PC-9 (cell line): ENCODE data around the gene NF1. TPM values are rescaled to one million over a fixed set of nuclear protein-coding genes. Genes with fewer than 3 reads are reported as not detected.

Experiments
- BruUV-seq: library from RNA; stranded (reverse); fragments of 400-500 nt; replicated peaks from 2 replicates; lab custom pipeline; 2021; lab: Mats Ljungman, UMichigan
- CTCF ChIA-PET: fragments of 300-600 bp; sonication (Branson Sonifier 250); formaldehyde crosslinking; loops from one replicate; lab custom pipeline; 2022; ENCODE audit warnings: antibody characterized with exemption; lab: Charles Lee
- POLR2A ChIA-PET: fragments of 300-600 bp; sonication (Branson Sonifier 250); formaldehyde crosslinking; loops from one replicate; lab custom pipeline; 2022; ENCODE audit warnings: antibody characterized with exemption; ENCODE audit not compliant: unreplicated experiment; lab: Charles Lee
- DNase-seq, 2 experiments: peaks; one replicate each; pipeline versions ENCODE4 v3.0.0 to v3.0.0-alpha.2; 2015 to 2022; ENCODE audit warnings: mixed read lengths in 1 of 2
- H2AFZ ChIP-seq: fragments of 200-600 bp; sonication (generic); 2 replicates; pipeline ENCODE4 v1.8.1; 2017; ENCODE audit warnings: antibody characterized with exemption
- H3F3A ChIP-seq: fragments of 200-600 bp; sonication (generic); 2 replicates; pipeline ENCODE4 v1.8.1; 2017; ENCODE audit warnings: antibody characterized with exemption, mild to moderate bottlenecking, low read depth; ENCODE audit not compliant: insufficient read depth
- H3K27ac ChIP-seq: fragments of 200-600 bp; sonication (generic); 2 replicates; pipeline ENCODE4 v1.6.1; 2016; ENCODE audit warnings: mixed run types
- H3K27me3 ChIP-seq: fragments of 200-600 bp; sonication (generic); 2 replicates; pipeline ENCODE4 v1.6.1; 2016; ENCODE audit warnings: low read depth, mixed run types; ENCODE audit not compliant: insufficient read depth
- H3K36me3 ChIP-seq: fragments of 200-600 bp; sonication (generic); 2 replicates; pipeline ENCODE4 v1.6.1; 2016; ENCODE audit warnings: low read depth, mixed run types
- H3K4me1 ChIP-seq: fragments of 200-600 bp; sonication (generic); replicated peaks from 2 replicates; pipeline ENCODE4 v1.6.1; 2016; ENCODE audit warnings: mixed run types; ENCODE audit not compliant: insufficient read depth
- H3K4me2 ChIP-seq: fragments of 200-600 bp; sonication (generic); 2 replicates; pipeline ENCODE4 v1.6.1; 2017; ENCODE audit warnings: mixed run types
- H3K4me3 ChIP-seq: fragments of 200-600 bp; sonication (generic); 2 replicates; pipeline ENCODE4 v1.6.1; 2016; ENCODE audit warnings: mixed run types
- H3K79me2 ChIP-seq: fragments of 200-600 bp; sonication (generic); 2 replicates; pipeline ENCODE4 v1.6.1; 2017; ENCODE audit warnings: low read depth, mixed run types
- H3K9me2 ChIP-seq: fragments of 200-600 bp; sonication (generic); 2 replicates; pipeline ENCODE4 v1.8.1; 2017; ENCODE audit warnings: mild to moderate bottlenecking; ENCODE audit not compliant: insufficient read depth
- H3K9me3 ChIP-seq: fragments of 200-600 bp; sonication (generic); 2 replicates; pipeline ENCODE4 v1.8.1; 2016; ENCODE audit warnings: low read depth; ENCODE audit not compliant: insufficient read depth
- H4K20me1 ChIP-seq: fragments of 200-600 bp; sonication (generic); 2 replicates; pipeline ENCODE4 v1.8.1; 2017; ENCODE audit not compliant: insufficient read depth
- CTCF ChIP-seq: fragments of 200-600 bp; sonication (generic); conservative IDR thresholded peaks from 2 replicates; pipeline ENCODE4 v1.6.1; 2017; ENCODE audit warnings: mixed run types, antibody characterized with exemption, mild to moderate bottlenecking, moderate library complexity
- EZH2 ChIP-seq: fragments of 200-600 bp; sonication (generic); IDR thresholded peaks from 2 replicates; pipeline ENCODE4 v1.8.0; 2017; ENCODE audit warnings: antibody characterized with exemption, low read depth
- intact Hi-C: fragments of 100-400 bp; cut with micrococcal nuclease; formaldehyde crosslinking; loops from one replicate; pipeline ENCODE4 v1.10.0; 2022; ENCODE audit not compliant: unreplicated experiment
- total RNA-seq: library from RNA; stranded (reverse); gene quantifications from 2 replicates; pipeline ENCODE4 v1.2.3, GENCODE V29; 2021

Gene NF1
- total RNA-seq, 1 experiment from 2014 or later = 61.0 TPM

GRCh38 chr17:31136319-31136718, 41.5 kb downstream of the NF1 start:
- peaks cover 26% of the 10 kb centered on the region for H4K20me1 ChIP-seq
- intact Hi-C loops = no loop called here
- ChIA-PET POLR2A (no interaction called here), CTCF (no interaction called here)
- TF ChIP-seq EZH2 = no peak
- TF ChIP-seq CTCF = no peak
- DNase-seq = no peak
- no peaks in the 10 kb centered on the region for H3K9me3 ChIP-seq
- H3K9me2 ChIP-seq = no peaks in the 10 kb centered on the region
- H3F3A ChIP-seq = peaks cover 6% of the 10 kb centered on the region; the same call in 1 of the 2 replicates
- H3K27me3 ChIP-seq = no peaks in the 10 kb centered on the region
- H2AFZ ChIP-seq = no peak overlapping the region
- H3K79me2 ChIP-seq = peaks cover 52% of the 10 kb centered on the region
- BruUV-seq = no TSS peak
- H3K4me1 ChIP-seq = no peaks in the 10 kb centered on the region
- no peaks in the 10 kb centered on the region for H3K36me3 ChIP-seq
- no peak overlapping the region for H3K4me3 ChIP-seq
- no peak overlapping the region for H3K27ac ChIP-seq
- H3K4me2 ChIP-seq = no peak overlapping the region

GRCh38 chr17:31140111-31140510, 45.3 kb downstream of the NF1 start:
- intact Hi-C loops = no loop called here
- POLR2A ChIA-PET = interaction anchor here (0.6 kb wide), 1 partner anchor 68 kb away, joined by 4 read pairs; no protein-coding TSS in a partner anchor
- Histone ChIP-seq H3K4me1 (no peaks in the 10 kb centered on the region), H3K9me2 (no peaks in the 10 kb centered on the region), H4K20me1 (peaks cover 13% of the 10 kb centered on the region), H3K79me2 (peaks cover 35% of the 10 kb centered on the region), H3K4me3 (no peak overlapping the region), H3F3A (peaks cover 6% of the 10 kb centered on the region; the same call in 1 of the 2 replicates), H3K36me3 (no peaks in the 10 kb centered on the region), H3K9me3 (no peaks in the 10 kb centered on the region), H2AFZ (no peak overlapping the region), H3K4me2 (no peak overlapping the region), H3K27me3 (no peaks in the 10 kb centered on the region), H3K27ac (no peak overlapping the region)
- BruUV-seq = no TSS peak
- no peak for TF ChIP-seq EZH2
- no peak for TF ChIP-seq CTCF
- CTCF ChIA-PET = no interaction called here
- no peak for DNase-seq

- H3K27ac ChIP-seq = no peak overlapping the region
- CTCF ChIA-PET = no interaction called here
- intact Hi-C loops = no loop called here
These were observed 49.7 kb downstream of the NF1 start for GRCh38 chr17:31144428-31144827.

More at GRCh38 chr17:31144428-31144827, 49.7 kb downstream of the NF1 start:
- H4K20me1 ChIP-seq = no peaks in the 10 kb centered on the region; the same call in 1 of the 2 replicates
- no peaks in the 10 kb centered on the region for H3K9me3 ChIP-seq
- TF ChIP-seq EZH2 = no peak
- TF ChIP-seq CTCF = no peak
- no peak overlapping the region for H2AFZ ChIP-seq
- BruUV-seq = no TSS peak
- H3K79me2 ChIP-seq = peaks cover 22% of the 10 kb centered on the region; the same call in 1 of the 2 replicates
- DNase-seq = no peak
- no peaks in the 10 kb centered on the region for H3K36me3 ChIP-seq
- no peak overlapping the region for H3K4me3 ChIP-seq
- H3F3A ChIP-seq = 0 out of 2 replicates have a peak, but pooled peaks cover 5% of the 10 kb centered on the region
- no peaks in the 10 kb centered on the region for H3K9me2 ChIP-seq
- H3K4me2 ChIP-seq = no peak overlapping the region
- H3K4me1 ChIP-seq = no peaks in the 10 kb centered on the region
- POLR2A ChIA-PET = no interaction called here
- H3K27me3 ChIP-seq = no peaks in the 10 kb centered on the region
